Kasumi-1 (cell line): ENCODE data around the gene LTB4R2.
"Not testable (repeated sequence)": the region's sequence is repeated elsewhere in the genome, so short reads cannot be mapped to it uniquely, and the experiment has no call there.

Experiments used
- DNase-seq, 2 experiments: peaks; one replicate each; lab custom pipeline; 2025; lab: John Stamatoyannopoulos, UW

LTB4R2 gene

GRCh38 chr14:24340606-24341005 is 30.7 kb downstream of the LTB4R2 start:
- no peak for DNase-seq

- DNase-seq = no peak
Measured at GRCh38 chr14:24342889-24343288, 32.9 kb downstream of the LTB4R2 start.

- no peak for DNase-seq
Measured at GRCh38 chr14:24343795-24344660, 34.1 kb downstream of the LTB4R2 start.

- DNase-seq = no peak
Measured at GRCh38 chr14:24347134-24347533, 37.2 kb downstream of the LTB4R2 start.

GRCh38 chr14:24348186-24348585 is 38.2 kb downstream of the LTB4R2 start:
- DNase-seq = no peak

GRCh38 chr14:24349742-24350141 is 39.8 kb downstream of the LTB4R2 start:
- DNase-seq = no peak

GRCh38 chr14:24351517-24351916 is 41.6 kb downstream of the LTB4R2 start:
- DNase-seq = peak; percentile 30 to 34

- no peak for DNase-seq
Measured at GRCh38 chr14:24353559-24354481, 43.9 kb downstream of the LTB4R2 start.

- DNase-seq = not testable (repeated sequence)
Measured at GRCh38 chr14:24354482-24354825, 44.5 kb downstream of the LTB4R2 start.

- DNase-seq = no peak
Measured at GRCh38 chr14:24355009-24355408, 45.1 kb downstream of the LTB4R2 start.

- DNase-seq = no peak
Measured at GRCh38 chr14:24356208-24356607, 46.3 kb downstream of the LTB4R2 start.

GRCh38 chr14:24360281-24360680 is 50.3 kb downstream of the LTB4R2 start:
- DNase-seq = no peak

- no peak for DNase-seq
Measured at GRCh38 chr14:24361326-24361725, 51.4 kb downstream of the LTB4R2 start.
